Right forelimb (tissue), 1 donor: Measurements from ENCODE around the gene RBM19.
A peak's percentile ranks its signal among the peaks of the same experiment; 100 is the strongest.

Experiments
- DNase-seq: peaks from one replicate; pipeline ENCODE4 v3.0.0-alpha.2; 2018

Gene RBM19

GRCh38 chr12:113900716-113901115 lies 65.4 kb downstream of the RBM19 start:
- DNase-seq, result no peak

DNA sequence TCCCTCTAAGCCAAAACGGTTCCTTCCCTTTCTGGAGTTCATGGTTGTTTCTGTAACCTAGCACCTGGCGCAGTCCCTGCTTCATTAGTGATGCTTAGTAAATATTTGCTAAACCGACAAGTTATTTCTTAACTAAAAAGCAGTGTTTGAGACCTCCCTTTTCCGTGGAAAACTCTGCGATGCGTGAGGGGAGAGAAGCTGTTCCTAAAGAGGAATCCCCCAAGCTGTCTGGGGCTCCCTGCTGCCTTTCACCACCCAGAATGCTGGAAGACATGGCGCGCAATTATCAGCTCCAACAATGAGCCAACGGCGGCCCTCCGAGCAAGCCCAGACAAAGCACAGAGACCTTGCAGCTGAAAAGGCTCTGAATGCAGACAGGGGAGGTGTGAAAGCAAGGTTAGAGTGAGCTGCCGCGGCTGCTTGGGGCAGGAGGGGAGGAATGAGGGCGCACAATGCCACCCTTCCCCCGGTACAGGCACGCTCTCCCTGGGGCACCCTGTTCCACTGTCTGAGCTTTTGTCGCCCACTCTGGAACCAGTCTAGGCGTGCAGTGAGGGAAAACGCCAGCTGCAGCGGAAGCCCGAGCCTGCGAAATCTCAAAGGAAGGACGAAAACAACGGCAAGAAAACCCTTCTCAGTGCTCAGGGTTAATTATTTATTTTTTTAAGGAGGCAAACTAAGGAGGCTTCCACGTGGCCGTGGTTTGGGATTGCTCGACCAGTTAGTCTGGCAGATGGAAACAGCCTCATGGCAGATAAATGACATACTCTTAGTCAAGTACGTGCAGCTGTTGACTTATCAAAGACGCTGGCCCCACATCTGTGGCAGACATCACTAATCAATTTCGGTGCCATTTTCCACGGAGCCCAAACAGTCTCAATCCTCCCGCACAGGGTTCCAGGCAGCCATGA lies 66.3 kb downstream of the RBM19 start:
- DNase-seq, result no peak

- no peak for DNase-seq
These were observed 67.0 kb downstream of the RBM19 start for GRCh38 chr12:113899042-113899560.

- DNase-seq, result no peak
These were observed 67.7 kb downstream of the RBM19 start for GRCh38 chr12:113898466-113898865.

- DNase-seq, result no peak
These were observed 68.7 kb downstream of the RBM19 start for GRCh38 chr12:113897406-113897805.

DNA sequence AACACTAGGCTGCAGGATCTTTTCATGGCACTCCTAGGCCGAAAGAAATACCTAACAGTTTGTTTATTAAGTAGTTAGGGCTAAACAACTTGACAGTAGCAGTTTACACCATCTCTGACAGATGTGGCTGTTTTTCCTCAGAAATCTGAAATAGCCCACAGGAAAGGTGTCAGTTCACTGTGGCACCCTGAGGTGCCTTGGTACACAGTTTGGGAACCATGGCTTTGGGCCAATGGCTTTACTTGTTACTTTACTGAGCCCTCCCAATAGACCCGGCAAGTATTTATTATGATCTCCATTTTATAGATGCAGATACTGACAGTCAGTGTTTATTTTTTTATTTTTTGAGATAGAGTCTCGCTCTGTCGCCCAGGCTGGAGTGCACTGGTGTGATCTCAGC lies 69.3 kb downstream of the RBM19 start:
- DNase-seq, result no peak

DNA sequence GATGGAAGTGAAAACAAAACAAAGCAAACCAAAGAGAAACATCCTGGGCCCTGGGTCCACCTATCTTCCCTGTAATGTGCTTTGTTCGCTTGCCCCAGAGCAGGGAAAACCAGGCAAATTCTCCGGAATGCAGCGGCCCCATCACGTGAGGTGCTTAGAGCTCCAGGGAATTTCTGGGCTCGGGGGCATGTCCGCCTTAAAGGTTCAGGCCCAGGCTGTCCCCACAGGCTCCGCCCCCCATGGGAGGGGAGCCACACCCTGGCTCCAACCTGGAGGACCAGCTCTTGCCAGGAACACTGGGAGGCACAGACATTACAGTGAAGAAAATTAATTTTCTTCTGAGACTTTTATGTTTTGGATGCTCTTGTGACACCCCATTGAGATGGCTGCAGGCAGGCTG lies 69.9 kb downstream of the RBM19 start:
- no peak for DNase-seq

DNA sequence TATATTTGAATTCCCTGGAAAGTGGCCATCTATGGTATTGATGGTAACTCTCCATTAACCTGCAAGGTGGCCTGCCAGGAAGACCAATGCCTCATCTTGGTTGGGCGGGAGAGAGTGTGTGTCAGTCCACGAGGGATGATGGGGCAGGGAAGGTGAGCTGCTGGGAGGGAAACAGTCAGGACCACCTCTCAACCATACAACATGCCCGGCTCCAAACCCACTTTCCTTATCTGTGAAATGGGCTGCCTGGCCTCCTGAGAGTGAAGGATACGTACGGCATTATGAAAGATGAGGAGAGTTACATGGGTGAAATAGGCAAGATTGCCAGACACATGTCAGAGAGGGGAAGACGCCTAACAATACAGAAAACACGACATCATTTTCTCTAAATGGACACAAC lies 70.9 kb downstream of the RBM19 start:
- no peak for DNase-seq

GRCh38 chr12:113894697-113895096 lies 71.4 kb downstream of the RBM19 start:
- no peak for DNase-seq

- DNase-seq, result no peak
These were observed 72.9 kb downstream of the RBM19 start for GRCh38 chr12:113893221-113893620.

DNA sequence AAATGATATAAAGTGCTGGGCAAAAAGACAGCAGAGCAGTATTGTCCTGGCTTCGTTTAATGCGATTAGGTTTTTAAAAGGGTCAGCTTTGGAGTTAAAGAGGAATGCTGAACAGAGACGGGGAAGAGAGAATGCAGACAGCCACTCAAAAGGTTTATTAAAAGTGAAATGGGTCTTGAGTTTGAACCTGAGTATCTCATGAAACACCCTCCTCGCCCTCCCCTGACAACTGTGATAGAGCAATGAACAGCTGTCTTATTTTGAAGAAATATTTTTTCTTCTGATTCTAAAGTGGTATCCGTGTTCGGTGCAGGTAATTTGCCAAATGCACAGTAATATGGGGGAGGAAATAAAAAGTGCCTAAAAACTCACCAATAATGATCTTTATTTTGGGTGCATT lies 73.6 kb downstream of the RBM19 start:
- no peak for DNase-seq

DNA sequence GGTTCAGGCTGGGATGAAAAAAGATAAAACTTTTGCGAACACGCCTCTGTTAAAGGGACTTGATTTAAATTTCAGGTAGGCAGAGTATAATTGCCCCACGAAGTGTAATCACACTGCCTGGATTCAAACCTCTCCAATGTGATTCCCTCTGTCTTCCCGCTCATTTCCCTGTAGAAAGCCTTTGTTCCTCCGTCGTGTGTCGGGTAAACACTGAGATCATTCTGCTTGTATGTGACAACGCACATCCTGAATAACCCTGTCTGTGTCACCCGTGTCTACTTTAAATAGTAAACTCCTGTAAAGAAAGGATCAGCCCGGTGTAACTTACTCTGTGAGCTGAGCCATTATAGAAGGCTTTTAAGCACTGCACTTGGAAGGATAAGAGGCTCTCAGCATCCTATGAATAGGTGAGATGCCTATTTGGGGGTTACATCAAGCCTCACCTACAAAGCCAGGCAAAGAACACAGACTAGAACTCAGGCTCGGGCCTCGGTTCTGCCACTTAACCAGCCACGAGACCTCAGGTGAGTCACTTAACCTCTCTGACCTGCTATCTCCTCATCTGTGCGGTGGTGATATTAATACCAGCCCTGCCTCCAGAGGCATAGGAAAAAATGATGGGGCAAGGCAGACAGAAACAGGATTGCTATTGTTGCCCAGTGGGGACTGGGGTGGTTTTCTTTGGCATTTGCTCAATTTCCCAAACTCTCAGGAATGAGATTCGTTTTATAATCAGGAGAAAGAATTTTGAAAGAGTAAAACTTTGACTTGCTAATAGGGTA lies 74.2 kb downstream of the RBM19 start:
- no peak for DNase-seq

- DNase-seq, result no peak
These were observed 74.9 kb downstream of the RBM19 start for GRCh38 chr12:113891167-113891692.

- peak; percentile 52 for DNase-seq
These were observed 76.1 kb downstream of the RBM19 start for GRCh38 chr12:113889891-113890581.

DNA sequence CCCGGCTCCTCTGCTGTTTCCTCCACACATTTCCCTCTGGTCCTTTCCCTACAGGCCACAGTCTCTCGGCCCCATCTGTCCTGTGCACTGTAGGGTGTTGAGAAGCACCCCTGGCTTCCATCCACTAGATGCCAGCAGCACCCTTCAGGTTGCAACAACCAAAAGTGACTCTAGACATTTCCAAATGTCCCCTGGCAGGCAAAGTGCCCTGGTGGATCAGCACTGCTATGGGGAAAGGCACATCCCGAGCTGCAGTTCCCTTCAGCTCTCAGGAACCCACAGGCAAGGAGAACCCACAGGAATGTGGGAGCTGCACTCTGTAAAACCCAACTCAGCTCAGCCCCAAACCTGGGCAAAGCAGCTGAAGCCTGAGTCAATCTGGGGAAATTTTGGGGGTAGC lies 77.0 kb downstream of the RBM19 start:
- DNase-seq, result no peak

DNA sequence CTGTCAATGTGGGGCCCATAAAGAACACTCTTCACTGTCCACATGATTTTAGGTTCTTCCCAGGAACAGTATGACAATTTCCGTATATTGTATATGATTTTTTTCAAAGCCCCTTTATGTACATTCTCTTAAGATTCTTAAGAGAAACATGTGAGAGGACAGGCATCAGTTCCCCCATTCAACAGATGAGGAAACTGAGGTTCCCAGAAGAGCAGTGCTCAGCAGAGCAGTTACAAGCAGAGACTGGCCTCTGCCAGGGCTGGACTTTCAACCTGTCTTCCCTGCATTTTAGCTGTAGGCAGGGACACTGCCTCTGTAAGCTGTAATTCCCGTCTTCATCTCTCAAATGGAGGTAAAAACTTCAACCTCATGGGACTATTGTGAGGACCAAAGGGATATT lies 77.7 kb downstream of the RBM19 start:
- no peak for DNase-seq

DNA sequence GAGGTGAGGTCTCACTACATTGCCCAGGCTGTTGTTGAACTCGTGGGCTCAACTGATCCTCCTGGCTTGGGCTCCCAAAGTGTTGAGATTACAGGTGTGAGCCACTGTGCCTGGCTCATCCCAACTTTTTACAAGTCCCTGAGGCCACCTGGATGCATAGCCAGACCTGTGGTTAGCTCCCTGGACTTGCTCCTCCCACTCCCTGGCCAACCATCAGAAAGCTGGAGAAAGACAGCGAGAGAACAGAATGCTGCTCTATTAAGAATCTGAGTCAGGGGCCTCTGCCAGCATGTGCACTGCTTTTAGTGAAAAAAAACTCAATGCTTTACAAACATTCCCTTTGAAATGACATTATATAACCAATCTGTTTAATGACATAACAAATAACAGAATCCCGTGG lies 78.2 kb downstream of the RBM19 start:
- no peak for DNase-seq

DNA sequence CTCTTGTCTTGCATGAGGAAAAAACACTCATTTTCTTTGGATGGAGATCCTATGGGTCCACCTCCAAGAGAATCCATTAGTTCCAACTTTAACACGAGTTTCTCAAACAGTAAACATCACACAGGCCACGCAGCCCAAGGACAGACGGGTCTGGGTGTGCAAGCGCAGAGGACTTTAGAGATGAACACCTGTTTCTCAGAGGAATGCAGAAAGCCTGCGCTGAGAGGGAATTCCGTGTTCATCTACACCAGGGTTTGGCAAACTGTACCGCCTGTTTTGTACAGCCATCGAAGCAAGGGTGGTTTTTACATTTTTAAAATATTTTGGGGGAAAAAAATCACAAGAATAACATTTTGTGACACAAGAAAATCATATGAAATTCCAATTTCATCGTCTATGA lies 79.4 kb downstream of the RBM19 start:
- no peak for DNase-seq

DNA sequence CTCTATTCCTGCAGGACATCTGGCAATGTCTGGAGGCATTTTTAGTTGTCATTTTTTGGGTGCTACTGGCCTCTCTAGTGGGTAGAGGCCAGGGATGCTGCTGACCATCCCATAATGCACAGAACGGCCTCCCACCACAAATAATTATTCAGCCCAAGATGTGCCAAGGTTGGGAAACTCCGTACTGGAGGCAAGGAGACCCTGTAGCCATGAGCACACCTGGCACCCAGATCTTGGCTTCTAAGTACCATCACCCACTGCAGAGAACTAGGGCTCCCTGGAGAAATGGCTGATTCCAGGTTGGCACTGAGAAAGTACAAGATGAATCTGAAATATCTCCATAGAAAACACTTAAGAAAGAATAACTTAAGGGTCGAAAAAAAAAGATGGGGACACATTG lies 81.7 kb downstream of the RBM19 start:
- DNase-seq, result no peak

DNA sequence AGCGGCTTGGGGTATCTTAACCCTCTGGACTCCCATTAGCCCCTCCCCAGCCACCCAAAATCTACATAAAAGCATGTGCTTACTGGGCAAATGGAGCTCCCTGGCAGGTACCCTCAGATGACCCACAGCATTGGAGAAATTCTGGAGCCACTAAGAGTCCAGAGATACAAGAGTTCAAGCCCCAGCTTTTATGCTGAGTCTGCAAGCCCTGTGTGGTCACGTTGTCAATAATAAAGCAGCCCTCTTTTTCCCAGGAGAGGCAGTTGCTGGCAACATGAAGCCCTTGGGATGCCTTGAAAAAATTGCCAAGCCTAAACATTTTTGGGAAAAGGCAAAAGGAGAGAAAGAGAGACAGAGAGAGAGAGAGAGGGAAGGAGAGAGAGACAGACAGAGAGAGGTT lies 83.4 kb downstream of the RBM19 start:
- no peak for DNase-seq

DNA sequence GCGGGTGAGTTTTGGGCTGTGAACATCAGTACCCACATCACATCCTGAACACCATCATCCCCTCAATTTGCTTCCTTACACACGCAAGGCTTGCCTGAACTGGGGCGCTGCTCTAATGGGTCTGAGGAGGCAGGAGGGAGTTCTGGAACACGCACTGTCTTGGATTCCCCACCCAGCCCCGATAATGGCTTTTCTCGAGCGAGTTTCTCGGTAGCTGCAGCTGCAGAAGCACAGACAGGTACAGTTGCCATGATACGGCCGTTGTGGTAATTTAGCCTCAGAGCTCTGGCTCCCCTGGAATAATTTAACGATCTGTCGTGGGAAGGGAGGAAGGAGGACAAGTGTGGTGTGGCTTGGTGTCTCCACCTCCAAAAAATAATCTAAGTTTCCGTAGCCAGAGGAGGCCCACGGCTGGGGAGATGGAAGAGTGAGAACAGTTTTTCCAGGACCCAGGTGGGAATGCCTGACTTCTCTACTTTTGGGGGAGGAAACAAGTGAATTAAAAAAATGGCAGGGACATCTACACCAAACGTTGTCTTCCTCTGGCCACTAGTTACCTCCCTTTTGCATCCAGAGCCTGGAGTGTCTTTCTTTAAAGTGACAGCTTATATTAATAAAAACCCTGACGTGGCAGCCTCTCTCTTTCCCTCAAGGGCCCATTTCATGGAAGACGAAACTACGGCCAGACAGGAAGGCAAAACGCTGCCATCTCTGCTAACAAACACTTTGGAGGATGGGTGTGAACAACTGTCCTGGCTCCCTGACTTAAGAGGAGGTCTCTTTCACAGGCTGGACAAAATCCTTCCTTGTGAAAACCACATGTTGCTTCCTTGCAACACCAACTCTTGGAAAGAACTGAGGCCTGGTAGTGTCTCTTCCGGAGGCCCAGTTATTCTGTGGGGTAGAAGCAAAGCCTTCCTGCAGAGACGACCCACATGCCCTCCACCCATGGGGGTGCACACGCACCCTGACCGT lies 84.8 kb downstream of the RBM19 start:
- DNase-seq, result peak; percentile 54

DNA sequence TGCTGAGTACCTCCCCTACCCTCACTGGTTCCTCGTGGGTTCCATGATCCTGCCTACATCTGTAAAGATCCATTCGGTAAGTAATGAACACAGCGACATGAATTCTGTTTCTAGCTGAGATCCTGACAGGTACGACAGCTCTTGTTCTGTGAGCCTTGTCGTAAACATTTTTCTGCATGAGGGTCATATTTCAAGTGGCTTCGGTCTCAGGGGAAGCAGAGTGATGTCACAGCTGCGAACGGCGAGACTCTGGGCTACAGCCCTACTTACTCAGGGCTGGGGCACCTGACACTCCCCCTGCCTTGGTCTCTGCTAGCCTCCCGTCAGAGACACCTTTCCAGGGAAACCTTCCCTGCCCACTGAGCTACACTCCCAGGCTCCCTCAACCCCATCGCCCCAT lies 85.8 kb downstream of the RBM19 start:
- no peak for DNase-seq
